Measurements from ENCODE around the gene RPL36. TPM values are rescaled to one million over a fixed set of nuclear protein-coding genes. Genes with fewer than 3 reads are reported as not detected.

RPL36 gene
- total RNA-seq, 1 experiment from 2014 or later = 1,504 TPM

DNA sequence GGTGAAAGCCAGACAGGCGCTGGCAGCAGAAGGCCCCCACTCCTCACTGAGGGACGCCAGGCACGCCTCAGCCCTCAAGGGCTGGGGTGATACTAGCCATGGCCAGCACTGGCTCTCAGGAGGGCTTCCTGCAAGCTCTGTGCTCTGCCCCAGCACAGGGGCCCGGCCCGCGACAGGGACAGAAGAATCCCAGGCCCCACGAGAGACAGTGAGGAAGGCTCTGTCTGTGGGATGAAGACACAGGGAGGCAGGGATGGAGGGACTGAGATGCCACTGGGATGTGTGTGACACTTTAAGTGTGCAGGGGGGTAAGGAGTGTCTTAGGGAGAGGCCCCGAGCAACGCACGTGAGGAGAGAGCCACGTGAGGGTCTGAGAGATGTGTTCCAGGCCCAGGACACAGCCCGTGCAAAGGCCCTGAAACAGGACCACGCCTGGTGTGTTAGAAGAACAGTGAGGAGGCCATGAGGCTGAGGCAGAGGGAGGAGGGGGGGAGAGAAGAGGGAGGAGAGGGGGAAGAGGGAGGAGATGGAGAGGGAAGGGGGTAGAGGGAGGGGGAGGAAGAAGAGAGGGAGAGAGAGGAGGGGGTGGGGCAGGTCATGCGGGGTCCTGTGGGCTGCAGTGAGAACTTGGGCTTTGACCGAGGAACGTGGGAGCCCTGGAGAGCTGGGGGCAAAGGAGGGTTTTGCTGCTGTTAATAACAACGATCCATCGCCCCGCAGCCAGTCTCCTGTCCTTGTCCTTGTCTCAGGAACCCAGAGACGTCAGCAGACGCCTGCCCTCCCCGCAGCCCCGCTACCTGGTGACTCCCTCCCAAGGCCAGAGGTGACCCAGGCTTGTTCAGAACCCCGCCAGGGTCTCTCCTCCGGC, 7.2 kb downstream of the RPL36 start:
- ChIA-PET CTCF (no interaction called here), POLR2A (no interaction called here), RAD21 (ENCODE audit: low non-redundant PET in 1 of 2, low total read pairs in 2 of 2, uncharacterized antibody in 2 of 2, unreplicated experiment in 2 of 2) (no interaction called here)
- Histone ChIP-seq H3K4me3 (replicated peaks in 1 of 2; ENCODE audit: low read depth in 1 of 2, low read length in 2 of 2) (no peak overlapping the region), H3K9ac (ENCODE audit: low read length) (no peak overlapping the region), H3K9me2 (ENCODE audit: insufficient read depth) (no peaks in the 10 kb centered on the region), H3K4me1 (ENCODE audit: control insufficient read depth in 1 of 2, insufficient read depth in 2 of 2, low read length in 2 of 2) (peaks cover 0 to 12% of the 10 kb centered on the region in 2 experiments; a peak in 2 of 4 replicates), H3K36me3 (ENCODE audit: control insufficient read depth in 1 of 2, insufficient read depth in 2 of 2, low read length in 2 of 2) (peaks cover 20 to 54% of the 10 kb centered on the region in 2 experiments; a peak in 3 of 4 replicates), H3K27ac (ENCODE audit: low read depth, low read length) (peak overlapping the region; percentile 31), H3K27me3 (ENCODE audit: insufficient read depth, low read length) (no peaks in the 10 kb centered on the region), H3K4me2 (ENCODE audit: low read length) (no peak overlapping the region), H3K9me3 (ENCODE audit: control insufficient read depth in 1 of 2, insufficient read depth in 1 of 2, low read depth in 1 of 2, low read length in 2 of 2) (no peaks in the 10 kb centered on the region), H3K79me2 (ENCODE audit: insufficient read depth, low read length) (peaks cover 39% of the 10 kb centered on the region), H4K20me1 (ENCODE audit: insufficient read depth) (peaks cover 9% of the 10 kb centered on the region; the same call in 1 of the 2 replicates), H2AFZ (ENCODE audit: low read depth, low read length, poor library complexity, severe bottlenecking) (no peak overlapping the region)
- intact Hi-C loops (cut with micrococcal nuclease) = no loop called here
- ATAC-seq = no peak
- TF ChIP-seq CTCF (IDR thresholded peaks at IDR 0.05 in 2 of 3, conservative IDR thresholded peaks at IDR 0.05 in 1 of 3; ENCODE audit: borderline replicate concordance in 1 of 3, insufficient read depth in 1 of 3, low read depth in 2 of 3, low read length in 2 of 3) (no peak), ZNF274 (IDR thresholded peaks at IDR 0.05; ENCODE audit: low read depth, low read length) (no peak), JUND (IDR thresholded peaks at IDR 0.05) (no peak), SRF (IDR thresholded peaks at IDR 0.05; ENCODE audit: low read depth) (no peak), EZH2phosphoT487 (IDR thresholded peaks at IDR 0.05; ENCODE audit: borderline replicate concordance) (no peak), SP1 (IDR thresholded peaks at IDR 0.05; ENCODE audit: low read depth) (no peak)
- no peak for DNase-seq (ENCODE audit: low read depth, low spot score)
- no TSS peak for BruUV-seq (replicated peaks)

Measured in HCT116 (cell line).